ENCODE results near the gene MYOZ2.

The MYOZ2 gene

GRCh38 chr4:119135721-119136121 lies at the start of gene MYOZ2:
TSS of gene MYOZ2 (plus strand) at chr4:119135832. CDS start at chr4:119136526, 694 bp downstream.
- no peak for DNase-seq

GRCh38 chr4:119087121-119087520 lies 48.5 kb upstream of the MYOZ2 start:
- DNase-seq, result no peak

GRCh38 chr4:119087656-119088055 lies 48.0 kb upstream of the MYOZ2 start:
- DNase-seq, result no peak

GRCh38 chr4:119093042-119093827 lies 42.4 kb upstream of the MYOZ2 start:
- DNase-seq, result no peak

- DNase-seq, result no peak
Observed at GRCh38 chr4:119097282-119097900, 38.2 kb upstream of the MYOZ2 start.

GRCh38 chr4:119098306-119098705 lies 37.3 kb upstream of the MYOZ2 start:
- no peak for DNase-seq

GRCh38 chr4:119099227-119099810 lies 36.3 kb upstream of the MYOZ2 start:
- DNase-seq, result no peak

- no peak for DNase-seq
Observed at GRCh38 chr4:119100655-119101054, 35.0 kb upstream of the MYOZ2 start.

GRCh38 chr4:119103263-119103662 lies 32.4 kb upstream of the MYOZ2 start:
- DNase-seq, result no peak

GRCh38 chr4:119104644-119105273 lies 30.9 kb upstream of the MYOZ2 start:
- DNase-seq, result no peak

GRCh38 chr4:119105605-119106004 lies 30.0 kb upstream of the MYOZ2 start:
- DNase-seq, result no peak

- DNase-seq, result no peak
Observed at GRCh38 chr4:119106036-119107000, 29.3 kb upstream of the MYOZ2 start.

- no peak for DNase-seq
Observed at GRCh38 chr4:119110121-119110520, 25.5 kb upstream of the MYOZ2 start.

GRCh38 chr4:119111296-119111695 lies 24.3 kb upstream of the MYOZ2 start:
- no peak for DNase-seq

GRCh38 chr4:119113033-119113655 lies 22.5 kb upstream of the MYOZ2 start:
- no peak for DNase-seq

GRCh38 chr4:119116021-119116420 lies 19.6 kb upstream of the MYOZ2 start:
- DNase-seq, result no peak

- DNase-seq, result no peak
Observed at GRCh38 chr4:119116925-119117900, 18.4 kb upstream of the MYOZ2 start.

GRCh38 chr4:119118397-119118796 lies 17.2 kb upstream of the MYOZ2 start:
- DNase-seq, result no peak

- DNase-seq, result no peak
Observed at GRCh38 chr4:119124352-119124751, 11.3 kb upstream of the MYOZ2 start.

- no peak for DNase-seq
Observed at GRCh38 chr4:119125931-119126330, 9.7 kb upstream of the MYOZ2 start.

GRCh38 chr4:119128148-119128547 lies 7.5 kb upstream of the MYOZ2 start:
- DNase-seq, result no peak

All from stimulated activated naive CD4-positive, alpha-beta T cell treated with Interleukin-2 at 50 U/mL for 16 hours (primary cell).